Endodermal cell (in vitro differentiated cells): Measurements from ENCODE around the gene ZAR1L. TPM values are rescaled to one million over a fixed set of nuclear protein-coding genes. Genes with fewer than 3 reads are reported as not detected.

Experiments used
- DNase-seq: peaks from one replicate; pipeline ENCODE4 v3.0.0-alpha.2; 2017
- H3K27ac ChIP-seq: 2 replicates; pipeline ENCODE4 v1.5.1; 2013; ENCODE audit warnings: mild to moderate bottlenecking, low read depth, low read length, moderate library complexity
- H3K27me3 ChIP-seq: 2 replicates; pipeline ENCODE4 v1.6.1; 2013; ENCODE audit warnings: mild to moderate bottlenecking, low read length, moderate library complexity; ENCODE audit not compliant: insufficient read depth, control insufficient read depth, poor library complexity, severe bottlenecking
- H3K36me3 ChIP-seq: 2 replicates; pipeline ENCODE4 v1.7.0; 2013; ENCODE audit warnings: mild to moderate bottlenecking, low read length, moderate library complexity; ENCODE audit not compliant: control insufficient read depth, insufficient read depth
- H3K4me1 ChIP-seq: one replicate; pipeline ENCODE4 v1.7.0; 2013; ENCODE audit warnings: low read length; ENCODE audit not compliant: control insufficient read depth, insufficient read depth
- H3K4me3 ChIP-seq: 2 replicates; pipeline ENCODE4 v1.5.1; 2013; ENCODE audit warnings: mild to moderate bottlenecking, low read length, moderate library complexity
- H3K9ac ChIP-seq: 2 replicates; pipeline ENCODE4 v1.6.1; 2013; ENCODE audit warnings: mild to moderate bottlenecking, low read length, moderate library complexity; ENCODE audit not compliant: poor library complexity, severe bottlenecking; ENCODE audit errors: extremely low read depth
- H3K9me3 ChIP-seq: 2 replicates; pipeline ENCODE4 v1.6.1; 2013; ENCODE audit warnings: mild to moderate bottlenecking, low read length, moderate library complexity; ENCODE audit not compliant: control insufficient read depth
- H3K27ac Mint-ChIP-seq: 2 replicates; pipeline ENCODE4 v1.8.0; 2020; ENCODE audit warnings: mixed read lengths
- H3K27me3 Mint-ChIP-seq: 2 replicates; pipeline ENCODE4 v1.8.0; 2021; ENCODE audit warnings: mild to moderate bottlenecking, mixed read lengths; ENCODE audit not compliant: insufficient read depth
- H3K36me3 Mint-ChIP-seq: 2 replicates; pipeline ENCODE4 v1.8.0; 2020; ENCODE audit warnings: low read depth, mixed read lengths
- H3K4me1 Mint-ChIP-seq: 2 replicates; pipeline ENCODE4 v1.8.0; 2020; ENCODE audit warnings: mixed read lengths
- H3K4me3 Mint-ChIP-seq: 2 replicates; pipeline ENCODE4 v1.8.0; 2020; ENCODE audit warnings: mild to moderate bottlenecking, moderate library complexity, mixed read lengths
- H3K9me3 Mint-ChIP-seq: 2 replicates; pipeline ENCODE4 v1.8.0; 2020; ENCODE audit warnings: mild to moderate bottlenecking, mixed read lengths
- WGBS, 2 experiments: methylation state at CpG; one replicate each; pipeline versions ENCODE4 v1.1.5 to v1.1.7; 2013; ENCODE audit warnings: missing lambda C conversion rate in 2 of 2, mixed read lengths in 1 of 2; ENCODE audit not compliant: insufficient coverage in 1 of 2, insufficient read length in 1 of 2; 5-methylcytosine and 5-hydroxymethylcytosine counted together
- total RNA-seq, 2 donors: library from RNA; stranded (reverse); fragmentation: NEBNext Ultra II Directional in 1 of 2; extraction: Animal tissue kit (Norgen Biotek cat#: 25700) in 1 of 2; gene quantifications; 2 replicates in 1 of 2; 3 replicates in 1 of 2; pipeline ENCODE4 v1.2.1, GENCODE V29; 2021
- TF ChIP-seq, protein P1 (sequence below): fragments of 200-600 bp; sonication (generic); conservative IDR thresholded peaks from 2 replicates; pipeline ENCODE4 v1.5.0; 2021; ENCODE audit warnings: antibody characterized with exemption, mild to moderate bottlenecking

ZAR1L gene
- total RNA-seq, 2 donors from 2014 or later = 0.24 to 0.31 TPM

DNA sequence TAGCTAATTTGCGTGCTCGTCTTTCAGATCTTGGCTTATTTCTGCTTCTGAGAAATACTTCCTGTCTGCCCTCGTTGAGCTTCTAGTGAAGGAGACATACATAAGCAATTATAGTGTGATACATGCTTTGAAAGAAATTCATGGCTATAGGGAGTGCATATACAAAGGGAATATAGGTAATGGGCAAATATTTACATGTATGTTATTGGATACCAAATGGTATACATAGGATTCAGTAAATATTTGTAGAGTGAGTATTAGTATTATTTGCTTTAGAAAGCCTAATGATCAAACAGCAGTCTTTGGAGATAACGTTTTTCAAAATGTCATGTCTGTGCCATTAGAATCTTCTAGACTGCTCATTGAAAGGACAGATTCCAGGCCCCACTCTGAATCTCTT, 5.4 kb upstream of the ZAR1L start:
- Mint-ChIP-seq H3K9me3 (no peaks in the 10 kb centered on the region), H3K4me1 (no peaks in the 10 kb centered on the region), H3K4me3 (no peak overlapping the region), H3K27ac (no peak overlapping the region), H3K36me3 (peaks cover 38% of the 10 kb centered on the region), H3K27me3 (no peaks in the 10 kb centered on the region)
- 83 to 90% methylated on average over 2 to 4 of the region's 4 CpGs for WGBS, 2 experiments
- H3K36me3 ChIP-seq = peaks cover 35% of the 10 kb centered on the region
- H3K27ac ChIP-seq = no peak overlapping the region
- TF ChIP-seq, protein P1, sequence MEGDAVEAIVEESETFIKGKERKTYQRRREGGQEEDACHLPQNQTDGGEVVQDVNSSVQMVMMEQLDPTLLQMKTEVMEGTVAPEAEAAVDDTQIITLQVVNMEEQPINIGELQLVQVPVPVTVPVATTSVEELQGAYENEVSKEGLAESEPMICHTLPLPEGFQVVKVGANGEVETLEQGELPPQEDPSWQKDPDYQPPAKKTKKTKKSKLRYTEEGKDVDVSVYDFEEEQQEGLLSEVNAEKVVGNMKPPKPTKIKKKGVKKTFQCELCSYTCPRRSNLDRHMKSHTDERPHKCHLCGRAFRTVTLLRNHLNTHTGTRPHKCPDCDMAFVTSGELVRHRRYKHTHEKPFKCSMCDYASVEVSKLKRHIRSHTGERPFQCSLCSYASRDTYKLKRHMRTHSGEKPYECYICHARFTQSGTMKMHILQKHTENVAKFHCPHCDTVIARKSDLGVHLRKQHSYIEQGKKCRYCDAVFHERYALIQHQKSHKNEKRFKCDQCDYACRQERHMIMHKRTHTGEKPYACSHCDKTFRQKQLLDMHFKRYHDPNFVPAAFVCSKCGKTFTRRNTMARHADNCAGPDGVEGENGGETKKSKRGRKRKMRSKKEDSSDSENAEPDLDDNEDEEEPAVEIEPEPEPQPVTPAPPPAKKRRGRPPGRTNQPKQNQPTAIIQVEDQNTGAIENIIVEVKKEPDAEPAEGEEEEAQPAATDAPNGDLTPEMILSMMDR = no peak
- H3K9ac ChIP-seq = no peak overlapping the region
- H3K27me3 ChIP-seq = no peaks in the 10 kb centered on the region
- no peaks in the 10 kb centered on the region for H3K9me3 ChIP-seq
- H3K4me3 ChIP-seq = no peak overlapping the region
- H3K4me1 ChIP-seq = no peaks in the 10 kb centered on the region
- no peak for DNase-seq

DNA sequence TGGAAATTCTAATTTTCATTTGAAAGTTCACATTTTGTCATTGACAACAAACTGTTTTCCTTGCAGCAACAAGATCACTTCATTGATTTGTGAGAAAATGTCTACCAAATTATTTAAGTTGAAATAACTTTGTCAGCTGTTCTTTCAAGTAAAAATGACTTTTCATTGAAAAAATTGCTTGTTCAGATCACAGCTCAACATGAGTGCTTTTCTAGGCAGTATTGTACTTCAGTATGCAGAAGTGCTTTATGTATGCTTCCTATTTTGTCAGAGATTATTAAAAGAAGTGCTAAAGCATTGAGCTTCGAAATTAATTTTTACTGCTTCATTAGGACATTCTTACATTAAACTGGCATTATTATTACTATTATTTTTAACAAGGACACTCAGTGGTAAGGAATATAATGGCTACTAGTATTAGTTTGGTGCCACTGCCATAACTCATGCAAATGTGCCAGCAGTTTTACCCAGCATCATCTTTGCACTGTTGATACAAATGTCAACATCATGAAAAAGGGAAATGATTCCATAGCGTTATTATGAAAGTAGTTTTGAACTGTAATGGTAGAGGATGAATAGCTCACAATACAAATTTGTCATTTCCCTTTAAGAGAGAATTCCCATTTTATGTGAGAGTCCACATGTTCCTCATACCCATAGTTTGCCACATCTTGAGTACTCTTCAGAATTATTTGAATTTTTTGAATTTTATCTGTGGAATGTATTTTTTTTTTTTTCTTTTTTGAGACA, 2.7 kb upstream of the ZAR1L start:
- no peaks in the 10 kb centered on the region for H3K9me3 ChIP-seq
- H3K27me3 ChIP-seq = no peaks in the 10 kb centered on the region
- TF ChIP-seq, protein P1 = no peak
- Mint-ChIP-seq H3K4me1 (no peaks in the 10 kb centered on the region), H3K4me3 (no peak overlapping the region), H3K27me3 (no peaks in the 10 kb centered on the region), H3K36me3 (peaks cover 23% of the 10 kb centered on the region), H3K9me3 (no peaks in the 10 kb centered on the region), H3K27ac (no peak overlapping the region)
- no peaks in the 10 kb centered on the region for H3K4me1 ChIP-seq
- DNase-seq = no peak
- no CpG with 5 or more reads among the region's 2 CpGs for WGBS, 2 experiments
- H3K27ac ChIP-seq = no peak overlapping the region
- peaks cover 31% of the 10 kb centered on the region for H3K36me3 ChIP-seq
- H3K4me3 ChIP-seq = no peak overlapping the region
- H3K9ac ChIP-seq = no peak overlapping the region

GRCh38 chr13:32316501-32316900, 1.3 kb upstream of the ZAR1L start:
- peaks cover 13% of the 10 kb centered on the region for H3K36me3 Mint-ChIP-seq
- Histone ChIP-seq H3K4me3 (peak overlapping the region; percentile 85), H3K36me3 (peaks cover 23% of the 10 kb centered on the region), H3K9ac (peak overlapping the region; percentile 80), H3K27me3 (no peaks in the 10 kb centered on the region), H3K4me1 (no peaks in the 10 kb centered on the region), H3K9me3 (no peaks in the 10 kb centered on the region), H3K27ac (no peak overlapping the region)
- no peaks in the 10 kb centered on the region for H3K9me3 Mint-ChIP-seq
- H3K4me1 Mint-ChIP-seq = no peaks in the 10 kb centered on the region
- DNase-seq = no peak
- no peaks in the 10 kb centered on the region for H3K27me3 Mint-ChIP-seq
- TF ChIP-seq, protein P1 = no peak
- 99 to 100% methylated on average over 4 to 6 of the region's 6 CpGs for WGBS, 2 experiments
- peak overlapping the region; percentile 93 for H3K4me3 Mint-ChIP-seq
- peak overlapping the region; percentile 99 for H3K27ac Mint-ChIP-seq
